ENCODE data around the gene COL9A3. TPM values are rescaled to one million over a fixed set of nuclear protein-coding genes. Genes with fewer than 3 reads are reported as not detected.

Gene COL9A3
- total RNA-seq, 1 experiment from 2014 or later, result 150 TPM

DNA sequence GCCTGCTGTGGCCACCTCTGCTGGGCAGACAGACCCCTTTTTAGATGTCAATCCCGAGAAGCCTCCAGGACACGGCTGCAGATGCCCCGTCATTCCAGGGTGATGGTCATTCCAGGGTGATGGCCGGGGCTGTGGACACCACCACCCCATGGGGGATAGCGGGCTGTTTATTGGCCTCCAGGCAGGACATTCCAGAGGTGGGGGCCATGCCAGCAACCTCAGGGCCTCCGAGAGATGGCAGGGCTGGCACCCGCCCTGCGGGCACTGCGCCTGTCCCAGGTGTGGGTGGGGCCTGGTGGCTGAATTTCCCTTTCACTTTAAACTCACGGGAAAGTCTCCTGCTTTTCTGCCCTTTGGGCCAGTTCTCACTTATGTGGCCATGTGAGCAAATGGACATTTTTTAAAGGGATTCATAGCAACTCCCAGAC is 14.5 kb downstream of the COL9A3 start:
- Histone ChIP-seq H4K20me1 (ENCODE audit: control insufficient read depth, insufficient read depth, insufficient read length) (no peaks in the 10 kb centered on the region), H3K23me2 (ENCODE audit: insufficient read length, low read depth, low read length, poor library complexity, severe bottlenecking) (no peaks in the 10 kb centered on the region), H2BK12ac (ENCODE audit: insufficient read length, low read depth, low read length) (no peak overlapping the region), H2AFZ (ENCODE audit: low read length) (no peak overlapping the region), H3K4me2 (ENCODE audit: insufficient read depth, insufficient read length, low read length) (no peak overlapping the region), H3K79me1 (ENCODE audit: insufficient read depth, low read depth, low read length, poor library complexity, severe bottlenecking) (no peaks in the 10 kb centered on the region), H2BK20ac (ENCODE audit: low read depth, low read length, poor library complexity, severe bottlenecking) (no peak overlapping the region), H2BK15ac (ENCODE audit: low read depth, low read length) (no peak overlapping the region), H3K18ac (ENCODE audit: insufficient read length, low read depth, low read length) (no peak overlapping the region), H4K5ac (ENCODE audit: insufficient read length, low read depth, low read length) (no peak overlapping the region), H3K14ac (ENCODE audit: insufficient read depth, low read length) (no peak overlapping the region), H3T11ph (ENCODE audit: low read length) (no peak overlapping the region), H3K27ac (ENCODE audit: insufficient read length, low read depth, low read length) (no peak overlapping the region), H3K9ac (ENCODE audit: extremely low read depth, insufficient read length, low read length) (no peak overlapping the region), H4K8ac (replicated peaks; ENCODE audit: insufficient read length, low read depth, low read length) (no peak overlapping the region), H3K27me3 (ENCODE audit: insufficient read depth, low read length) (no peaks in the 10 kb centered on the region), H4K91ac (ENCODE audit: insufficient read length, low read depth, low read length) (no peak overlapping the region), H3K9me3 (ENCODE audit: control insufficient read depth, low read depth, low read length) (no peaks in the 10 kb centered on the region), H3K56ac (ENCODE audit: insufficient read length, low read depth, low read length) (no peak overlapping the region), H3K4me1 (ENCODE audit: insufficient read depth, low read length) (peaks cover 2% of the 10 kb centered on the region; the same call in 1 of the 2 replicates), H2BK120ac (ENCODE audit: low read depth, low read length, poor library complexity, severe bottlenecking) (no peak overlapping the region), H3K79me2 (ENCODE audit: insufficient read depth, low read length) (no peaks in the 10 kb centered on the region), H3K23ac (ENCODE audit: insufficient read length, low read depth, low read length) (no peak overlapping the region), H2AK5ac (ENCODE audit: insufficient read length, low read length) (no peak overlapping the region), H3K4ac (ENCODE audit: low read depth, low read length) (no peak overlapping the region), H2BK5ac (ENCODE audit: insufficient read length, low read length) (no peak overlapping the region)
- Mint-ChIP-seq H3K4me1 (peaks cover 12 to 25% of the 10 kb centered on the region in 2 experiments), H3K9me3 (0 out of 5 replicates have a peak, but pooled peaks cover 0 to 3% of the 10 kb centered on the region in 2 experiments), H3K27ac (peak overlapping the region in 2 of 3 experiments; percentile 65 to 96; a peak in 3 of 7 replicates), H3K27me3 (ENCODE audit: low read depth) (no peaks in the 10 kb centered on the region), H3K4me3 (no peak overlapping the region), H3K36me3 (ENCODE audit: insufficient read depth in 1 of 3, low read depth in 3 of 3) (peaks cover 0 to 38% (median 19%) of the 10 kb centered on the region in 3 experiments; a peak in 4 of 7 replicates)
- WGBS (ENCODE audit: extremely low coverage, insufficient read length, low lambda C conversion rate), result no CpG with 5 or more reads among the region's 10 CpGs
- DNase-seq, result no peak
- TF ChIP-seq, protein P1, sequence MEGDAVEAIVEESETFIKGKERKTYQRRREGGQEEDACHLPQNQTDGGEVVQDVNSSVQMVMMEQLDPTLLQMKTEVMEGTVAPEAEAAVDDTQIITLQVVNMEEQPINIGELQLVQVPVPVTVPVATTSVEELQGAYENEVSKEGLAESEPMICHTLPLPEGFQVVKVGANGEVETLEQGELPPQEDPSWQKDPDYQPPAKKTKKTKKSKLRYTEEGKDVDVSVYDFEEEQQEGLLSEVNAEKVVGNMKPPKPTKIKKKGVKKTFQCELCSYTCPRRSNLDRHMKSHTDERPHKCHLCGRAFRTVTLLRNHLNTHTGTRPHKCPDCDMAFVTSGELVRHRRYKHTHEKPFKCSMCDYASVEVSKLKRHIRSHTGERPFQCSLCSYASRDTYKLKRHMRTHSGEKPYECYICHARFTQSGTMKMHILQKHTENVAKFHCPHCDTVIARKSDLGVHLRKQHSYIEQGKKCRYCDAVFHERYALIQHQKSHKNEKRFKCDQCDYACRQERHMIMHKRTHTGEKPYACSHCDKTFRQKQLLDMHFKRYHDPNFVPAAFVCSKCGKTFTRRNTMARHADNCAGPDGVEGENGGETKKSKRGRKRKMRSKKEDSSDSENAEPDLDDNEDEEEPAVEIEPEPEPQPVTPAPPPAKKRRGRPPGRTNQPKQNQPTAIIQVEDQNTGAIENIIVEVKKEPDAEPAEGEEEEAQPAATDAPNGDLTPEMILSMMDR (conservative IDR thresholded peaks at IDR 0.05), result no peak

Measured in H9 (cell line).